Measurements from ENCODE around the gene PAXX. TPM values are rescaled to one million over a fixed set of nuclear protein-coding genes. Genes with fewer than 3 reads are reported as not detected.

PAXX gene
- total RNA-seq, 3 donors from 2014 or later (not counting 1 experiment from before 2014, with no cell fraction given), result 161 to 188 (median 161) TPM

- H3K4me1 ChIP-seq (ENCODE audit: control insufficient read depth, insufficient read depth, low read length), result peaks cover 44% of the 10 kb centered on the region
- H3K9me3 Mint-ChIP-seq, result peaks cover 3 to 4% of the 10 kb centered on the region in 2 donors
- no peaks in the 10 kb centered on the region for H3K9me3 ChIP-seq (ENCODE audit: control insufficient read depth, insufficient read depth, low read length)
- ATAC-seq (no peak), DNase-seq (no peak)
- TF ChIP-seq, protein P1, sequence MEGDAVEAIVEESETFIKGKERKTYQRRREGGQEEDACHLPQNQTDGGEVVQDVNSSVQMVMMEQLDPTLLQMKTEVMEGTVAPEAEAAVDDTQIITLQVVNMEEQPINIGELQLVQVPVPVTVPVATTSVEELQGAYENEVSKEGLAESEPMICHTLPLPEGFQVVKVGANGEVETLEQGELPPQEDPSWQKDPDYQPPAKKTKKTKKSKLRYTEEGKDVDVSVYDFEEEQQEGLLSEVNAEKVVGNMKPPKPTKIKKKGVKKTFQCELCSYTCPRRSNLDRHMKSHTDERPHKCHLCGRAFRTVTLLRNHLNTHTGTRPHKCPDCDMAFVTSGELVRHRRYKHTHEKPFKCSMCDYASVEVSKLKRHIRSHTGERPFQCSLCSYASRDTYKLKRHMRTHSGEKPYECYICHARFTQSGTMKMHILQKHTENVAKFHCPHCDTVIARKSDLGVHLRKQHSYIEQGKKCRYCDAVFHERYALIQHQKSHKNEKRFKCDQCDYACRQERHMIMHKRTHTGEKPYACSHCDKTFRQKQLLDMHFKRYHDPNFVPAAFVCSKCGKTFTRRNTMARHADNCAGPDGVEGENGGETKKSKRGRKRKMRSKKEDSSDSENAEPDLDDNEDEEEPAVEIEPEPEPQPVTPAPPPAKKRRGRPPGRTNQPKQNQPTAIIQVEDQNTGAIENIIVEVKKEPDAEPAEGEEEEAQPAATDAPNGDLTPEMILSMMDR (IDR thresholded peaks at IDR 0.05), result no peak
- WGBS (ENCODE audit: insufficient coverage), result 90% methylated on average over 13 of the region's 14 CpGs
- no peaks in the 10 kb centered on the region for H3K36me3 ChIP-seq (ENCODE audit: control insufficient read depth, insufficient read depth, low read length)
- H3K4me3 Mint-ChIP-seq, result no peak within 1 kb of the TSS
- peaks cover 4 to 43% of the 10 kb centered on the region in 2 donors for H3K4me1 Mint-ChIP-seq
- H3K36me3 Mint-ChIP-seq, result no peaks in the 10 kb centered on the region
- intact Hi-C loops (cut with micrococcal nuclease), result no loop called here
- no peak within 1 kb of the TSS for H3K4me3 ChIP-seq (ENCODE audit: low read length)
- H3K27ac ChIP-seq (ENCODE audit: low read length), result peak within 1 kb of the TSS; percentile 83
- H3K27me3 Mint-ChIP-seq (ENCODE audit: low read depth in 2 of 2), result no peaks in the 10 kb centered on the region
- H3K27ac Mint-ChIP-seq, result no peak within 1 kb of the TSS
- no peaks in the 10 kb centered on the region for H3K27me3 ChIP-seq (ENCODE audit: control insufficient read depth, insufficient read depth, low read length)
These were observed 40.5 kb upstream of the PAXX start, which contains the start of gene LCN12 for GRCh38 chr9:136951541-136952320. Gene LCN12 (plus strand): TSS chr9:136952273. CDS start chr9:136952328, 55 bp downstream.

DNA sequence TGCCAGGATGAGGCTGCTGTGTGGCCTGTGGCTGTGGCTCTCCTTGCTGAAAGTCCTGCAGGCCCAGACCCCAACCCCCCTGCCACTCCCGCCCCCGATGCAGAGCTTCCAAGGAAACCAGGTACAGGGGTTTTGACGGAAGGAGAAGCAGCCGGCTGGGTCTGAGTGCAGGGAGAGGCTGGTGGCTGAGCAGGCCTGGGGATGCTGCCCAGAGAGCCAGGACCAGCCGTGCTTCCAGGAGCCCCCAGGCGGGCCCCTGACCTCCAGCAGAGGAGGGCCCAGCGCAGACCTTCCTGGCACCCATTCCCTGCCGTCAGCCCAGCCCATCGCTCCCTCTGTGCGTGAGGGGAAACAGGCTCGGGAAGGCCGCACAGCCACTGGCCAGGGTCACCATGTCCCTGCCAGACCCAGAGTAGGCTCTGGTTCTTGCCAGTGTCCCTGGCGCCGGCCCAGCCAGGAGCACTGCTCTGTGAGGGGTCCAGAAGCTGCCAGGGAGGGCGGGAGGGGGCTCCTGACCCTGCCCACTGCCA, 39.8 kb upstream of the PAXX start:
- Histone ChIP-seq H3K4me3 (ENCODE audit: low read length) (no peak overlapping the region), H3K27ac (ENCODE audit: low read length) (no peak overlapping the region), H3K27me3 (ENCODE audit: control insufficient read depth, insufficient read depth, low read length) (no peaks in the 10 kb centered on the region), H3K36me3 (ENCODE audit: control insufficient read depth, insufficient read depth, low read length) (no peaks in the 10 kb centered on the region), H3K9me3 (ENCODE audit: control insufficient read depth, insufficient read depth, low read length) (no peaks in the 10 kb centered on the region), H3K4me1 (ENCODE audit: control insufficient read depth, insufficient read depth, low read length) (peaks cover 43% of the 10 kb centered on the region)
- Mint-ChIP-seq H3K36me3 (no peaks in the 10 kb centered on the region), H3K27ac (no peak overlapping the region), H3K27me3 (ENCODE audit: low read depth in 2 of 2) (no peaks in the 10 kb centered on the region), H3K9me3 (peaks cover 4 to 5% of the 10 kb centered on the region in 2 donors), H3K4me3 (no peak overlapping the region), H3K4me1 (peaks cover 4 to 40% of the 10 kb centered on the region in 2 donors)
- TF ChIP-seq, protein P1 (IDR thresholded peaks at IDR 0.05), result no peak
- DNase-seq (no peak), ATAC-seq (no peak)
- intact Hi-C loops (cut with micrococcal nuclease), result no loop called here
- 94% methylated on average over 15 of the region's 15 CpGs for WGBS (ENCODE audit: insufficient coverage)

- intact Hi-C loops (cut with micrococcal nuclease), result no loop called here
- DNase-seq (no peak), ATAC-seq (no peak)
- no peak overlapping the region for H3K4me3 ChIP-seq (ENCODE audit: low read length)
- no peak overlapping the region for H3K4me3 Mint-ChIP-seq
- H3K9me3 ChIP-seq (ENCODE audit: control insufficient read depth, insufficient read depth, low read length), result no peaks in the 10 kb centered on the region
- WGBS (ENCODE audit: insufficient coverage), result 94% methylated on average over 44 of the region's 44 CpGs
- no peaks in the 10 kb centered on the region for H3K36me3 Mint-ChIP-seq
- H3K4me1 ChIP-seq (ENCODE audit: control insufficient read depth, insufficient read depth, low read length), result peaks cover 42% of the 10 kb centered on the region
- no peaks in the 10 kb centered on the region for H3K36me3 ChIP-seq (ENCODE audit: control insufficient read depth, insufficient read depth, low read length)
- no peak overlapping the region for H3K27ac Mint-ChIP-seq
- H3K9me3 Mint-ChIP-seq, result peaks cover 4 to 5% of the 10 kb centered on the region in 2 donors
- H3K4me1 Mint-ChIP-seq, result peaks cover 4 to 40% of the 10 kb centered on the region in 2 donors
- no peaks in the 10 kb centered on the region for H3K27me3 ChIP-seq (ENCODE audit: control insufficient read depth, insufficient read depth, low read length)
- H3K27me3 Mint-ChIP-seq (ENCODE audit: low read depth in 2 of 2), result no peaks in the 10 kb centered on the region
- H3K27ac ChIP-seq (ENCODE audit: low read length), result no peak overlapping the region
- TF ChIP-seq, protein P1 (IDR thresholded peaks at IDR 0.05), result no peak
These were observed 39.1 kb upstream of the PAXX start for GRCh38 chr9:136952876-136953770.

Measured in natural killer cell (primary cell).